Astrocyte (in vitro differentiated cells and primary cell): ENCODE data around the gene ALDH2.

Source experiments
- CTCF ChIP-seq: IDR thresholded peaks from 2 replicates; pipeline ENCODE4 v1.5.1; 2011; ENCODE audit warnings: low read depth, mild to moderate bottlenecking, inconsistent platforms, low read length, moderate library complexity; ENCODE audit not compliant: insufficient read depth
- EZH2 ChIP-seq: IDR thresholded peaks from 2 replicates; pipeline ENCODE4 v1.6.1; 2012; ENCODE audit warnings: mild to moderate bottlenecking, low read length, inconsistent platforms; ENCODE audit not compliant: insufficient read depth

DNA sequence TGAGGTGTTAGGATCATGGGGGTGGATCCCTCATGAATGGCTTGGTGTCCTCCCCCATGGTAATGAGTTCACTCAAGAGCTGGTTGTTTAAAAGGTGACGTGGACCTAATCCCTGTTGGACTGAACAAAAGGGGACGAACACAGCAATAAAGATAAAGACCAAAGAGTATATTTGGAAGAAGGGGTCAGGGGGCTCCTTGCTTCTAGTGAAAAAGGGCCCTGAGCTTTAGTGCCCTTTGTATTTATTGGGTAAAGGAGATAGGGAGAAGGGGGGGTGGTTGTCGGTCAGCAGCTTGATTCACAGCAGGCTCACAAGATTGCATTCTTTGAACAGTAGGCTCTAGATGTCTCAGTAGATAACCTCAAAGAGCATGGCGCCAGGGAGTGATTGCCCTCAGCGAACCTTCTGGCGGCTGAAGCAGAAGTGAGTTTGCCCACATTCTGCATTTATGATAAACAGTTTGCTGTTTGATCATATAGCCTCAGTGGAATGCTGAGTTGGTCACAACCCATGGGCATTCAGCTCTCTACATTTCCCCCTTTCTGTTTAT, 49.4 kb downstream of the ALDH2 start:
- TF ChIP-seq CTCF = no peak
- TF ChIP-seq EZH2 = no peak
